Upper lobe of right lung (tissue), 1 donor: Measurements from ENCODE around the gene ARRDC3. TPM values are rescaled to one million over a fixed set of nuclear protein-coding genes. Genes with fewer than 3 reads are reported as not detected.

Experiments
- ATAC-seq: fragments of 200-7000 bp; cut with Tn5 transposase; one replicate; pipeline ENCODE4 v1.9.1; 2020; ENCODE audit warnings: mild to moderate bottlenecking, moderate library complexity
- DNase-seq: peaks from one replicate; pipeline ENCODE4 v3.0.0-alpha.2; 2020
- H3K27ac ChIP-seq: fragments of 200-600 bp; one replicate; pipeline ENCODE4 v1.8.0; 2022
- H3K27me3 ChIP-seq: fragments of 200-600 bp; one replicate; pipeline ENCODE4 v1.8.0; 2022; ENCODE audit warnings: mild to moderate bottlenecking
- H3K36me3 ChIP-seq: fragments of 200-600 bp; one replicate; pipeline ENCODE4 v1.8.0; 2022
- H3K4me1 ChIP-seq: fragments of 200-600 bp; one replicate; pipeline ENCODE4 v1.8.0; 2022
- H3K4me3 ChIP-seq: fragments of 200-600 bp; one replicate; pipeline ENCODE4 v1.8.0; 2022; ENCODE audit warnings: mild to moderate bottlenecking
- H3K9me3 ChIP-seq: fragments of 200-600 bp; one replicate; pipeline ENCODE4 v1.8.0; 2022
- intact Hi-C: fragments of 100-400 bp; cut with DNase I; formaldehyde crosslinking; loops from one replicate; pipeline ENCODE4 v1.11.0; 2022
- total RNA-seq: library from RNA; stranded (reverse); fragmentation: NEBNext Ultra II Directional; extraction: Animal tissue kit (Norgen Biotek cat#: 25700); gene quantifications from one replicate; pipeline ENCODE4 v1.2.1, GENCODE V29; 2021
- TF ChIP-seq, protein P1 (sequence below): fragments of 200-600 bp; IDR thresholded peaks from one replicate; pipeline ENCODE4 v1.8.0; 2022; ENCODE audit warnings: antibody characterized with exemption
- donor health status: DM: no; HTN: yes; CAD: no; lungs with severe emphysema.

The ARRDC3 gene
- total RNA-seq, 1 donor from 2014 or later = 103 TPM

DNA sequence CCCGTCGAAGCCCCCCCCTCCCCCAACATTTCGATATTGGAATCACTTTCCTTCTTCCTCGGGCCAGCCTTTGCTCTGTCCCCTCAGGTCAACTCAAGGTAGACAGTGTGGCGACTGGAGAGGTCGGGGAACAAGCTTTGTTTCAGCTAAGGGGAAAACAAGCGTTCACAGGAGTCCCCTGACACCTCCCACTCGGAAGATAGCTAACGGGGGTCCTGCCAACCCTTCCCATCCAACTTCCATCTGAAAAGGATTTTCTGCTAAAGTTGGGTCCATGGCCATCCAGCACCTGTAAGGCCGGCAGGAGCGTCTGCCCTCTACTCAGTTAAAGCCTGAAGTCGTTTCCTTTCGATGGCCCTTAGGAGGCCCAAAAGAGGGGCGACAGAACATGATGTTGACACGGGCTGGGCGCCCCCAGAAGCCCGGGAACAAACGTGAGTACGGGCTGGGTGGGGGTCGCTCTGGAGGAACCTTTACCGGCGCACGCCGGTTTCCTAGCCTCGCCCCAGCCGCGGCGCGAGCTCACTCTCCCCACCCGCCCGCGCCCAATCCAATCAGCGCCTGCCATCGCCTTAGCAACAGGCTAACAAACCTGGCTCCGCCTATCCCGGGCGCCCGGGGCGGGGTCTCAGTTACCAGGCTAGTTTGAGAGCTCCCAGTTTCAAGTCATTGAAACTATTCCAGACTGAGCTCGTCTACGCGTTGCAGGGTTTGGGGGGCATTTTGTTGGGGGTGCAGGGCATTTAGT lies 2.5 kb downstream of the ARRDC3 start:
- DNase-seq (peak; percentile 100), ATAC-seq (peak; percentile 84)
- Histone ChIP-seq H3K27me3 (no peaks in the 10 kb centered on the region), H3K27ac (peak overlapping the region; percentile 100), H3K4me3 (peak overlapping the region; percentile 72), H3K9me3 (no peaks in the 10 kb centered on the region), H3K4me1 (peaks cover 33% of the 10 kb centered on the region), H3K36me3 (peaks cover 27% of the 10 kb centered on the region)
- TF ChIP-seq, protein P1, sequence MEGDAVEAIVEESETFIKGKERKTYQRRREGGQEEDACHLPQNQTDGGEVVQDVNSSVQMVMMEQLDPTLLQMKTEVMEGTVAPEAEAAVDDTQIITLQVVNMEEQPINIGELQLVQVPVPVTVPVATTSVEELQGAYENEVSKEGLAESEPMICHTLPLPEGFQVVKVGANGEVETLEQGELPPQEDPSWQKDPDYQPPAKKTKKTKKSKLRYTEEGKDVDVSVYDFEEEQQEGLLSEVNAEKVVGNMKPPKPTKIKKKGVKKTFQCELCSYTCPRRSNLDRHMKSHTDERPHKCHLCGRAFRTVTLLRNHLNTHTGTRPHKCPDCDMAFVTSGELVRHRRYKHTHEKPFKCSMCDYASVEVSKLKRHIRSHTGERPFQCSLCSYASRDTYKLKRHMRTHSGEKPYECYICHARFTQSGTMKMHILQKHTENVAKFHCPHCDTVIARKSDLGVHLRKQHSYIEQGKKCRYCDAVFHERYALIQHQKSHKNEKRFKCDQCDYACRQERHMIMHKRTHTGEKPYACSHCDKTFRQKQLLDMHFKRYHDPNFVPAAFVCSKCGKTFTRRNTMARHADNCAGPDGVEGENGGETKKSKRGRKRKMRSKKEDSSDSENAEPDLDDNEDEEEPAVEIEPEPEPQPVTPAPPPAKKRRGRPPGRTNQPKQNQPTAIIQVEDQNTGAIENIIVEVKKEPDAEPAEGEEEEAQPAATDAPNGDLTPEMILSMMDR = no peak
- intact Hi-C loops = loop anchor here (10.0 kb wide), 1 partner anchor 276 kb away; no protein-coding TSS in a partner anchor

- peak overlapping the region; percentile 100 for H3K27ac ChIP-seq
- ATAC-seq (peak; percentile 85), DNase-seq (peak; percentile 98)
- peak overlapping the region; percentile 72 for H3K4me3 ChIP-seq
- peaks cover 34% of the 10 kb centered on the region for H3K36me3 ChIP-seq
- no peaks in the 10 kb centered on the region for H3K9me3 ChIP-seq
- peaks cover 39% of the 10 kb centered on the region for H3K4me1 ChIP-seq
- intact Hi-C loops = loop anchor here (10.0 kb wide), 1 partner anchor 275 kb away; no protein-coding TSS in a partner anchor
- TF ChIP-seq, protein P1 = no peak
- H3K27me3 ChIP-seq = no peaks in the 10 kb centered on the region
Observed at GRCh38 chr5:91379914-91380490, 3.1 kb downstream of the ARRDC3 start.

GRCh38 chr5:91379246-91379913 lies 3.7 kb downstream of the ARRDC3 start:
- Histone ChIP-seq H3K9me3 (no peaks in the 10 kb centered on the region), H3K36me3 (peaks cover 40% of the 10 kb centered on the region), H3K4me1 (peaks cover 41% of the 10 kb centered on the region), H3K27me3 (no peaks in the 10 kb centered on the region), H3K27ac (peak overlapping the region; percentile 100), H3K4me3 (peak overlapping the region; percentile 72)
- DNase-seq (no peak), ATAC-seq (no peak)
- intact Hi-C loops = no loop called here
- TF ChIP-seq, protein P1 = no peak

GRCh38 chr5:91378752-91379211 lies 4.3 kb downstream of the ARRDC3 start:
- DNase-seq = no peak
- peak overlapping the region; percentile 72 for H3K4me3 ChIP-seq
- intact Hi-C loops = no loop called here

DNA sequence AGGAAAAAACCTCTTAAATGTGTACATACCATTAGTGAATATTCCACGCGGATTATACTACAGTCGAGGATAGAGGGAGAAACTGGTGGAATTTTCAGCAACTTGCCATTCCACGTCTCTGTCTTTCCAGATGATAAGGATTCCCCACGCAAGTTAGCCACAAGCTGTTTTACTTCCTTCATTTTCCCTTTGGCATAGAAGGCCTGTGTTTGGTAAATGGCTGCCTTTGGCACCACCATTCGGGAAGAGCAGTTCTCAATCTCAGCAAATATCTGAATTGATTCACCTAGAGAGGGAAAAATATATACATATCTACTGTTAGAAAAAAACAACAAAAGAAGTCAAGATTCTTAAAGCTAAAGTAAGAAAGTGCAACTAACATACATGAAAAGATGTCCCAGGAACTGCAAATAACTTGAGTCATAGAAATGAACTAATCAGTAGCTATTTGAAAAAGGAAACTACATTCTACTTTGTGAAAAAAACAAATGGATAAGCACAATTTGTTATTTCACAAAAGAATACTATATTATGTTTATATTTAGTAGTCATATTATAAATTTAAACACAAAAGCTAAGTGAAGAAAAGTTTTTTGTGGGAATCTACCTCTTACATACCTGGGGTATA lies 8.1 kb downstream of the ARRDC3 start:
- peak overlapping the region; percentile 100 for H3K27ac ChIP-seq
- H3K36me3 ChIP-seq = peaks cover 84% of the 10 kb centered on the region
- no peak for ATAC-seq
- TF ChIP-seq, protein P1 = no peak
- H3K9me3 ChIP-seq = no peaks in the 10 kb centered on the region
- no peaks in the 10 kb centered on the region for H3K27me3 ChIP-seq
- intact Hi-C loops = no loop called here
- H3K4me1 ChIP-seq = peaks cover 64% of the 10 kb centered on the region
- H3K4me3 ChIP-seq = no peak overlapping the region
- DNase-seq = no peak

More at GRCh38 chr5:91378752-91379211, 4.3 kb downstream of the ARRDC3 start:
- no peaks in the 10 kb centered on the region for H3K9me3 ChIP-seq
- TF ChIP-seq, protein P1 = no peak
- no peak for ATAC-seq
- peak overlapping the region; percentile 100 for H3K27ac ChIP-seq
- H3K36me3 ChIP-seq = peaks cover 46% of the 10 kb centered on the region
- no peaks in the 10 kb centered on the region for H3K27me3 ChIP-seq
- peaks cover 40% of the 10 kb centered on the region for H3K4me1 ChIP-seq
